ENCODE results near the gene KDM4C. TPM values are rescaled to one million over a fixed set of nuclear protein-coding genes. Genes with fewer than 3 reads are reported as not detected.
"Not testable (repeated sequence)": the region's sequence is repeated elsewhere in the genome, so short reads cannot be mapped to it uniquely, and the experiment has no call there.

KDM4C gene
- polyA plus RNA-seq, 1 donor (not counting 4 experiments of a cell fraction or from before 2014, with no cell fraction given) = 17.2 TPM

DNA sequence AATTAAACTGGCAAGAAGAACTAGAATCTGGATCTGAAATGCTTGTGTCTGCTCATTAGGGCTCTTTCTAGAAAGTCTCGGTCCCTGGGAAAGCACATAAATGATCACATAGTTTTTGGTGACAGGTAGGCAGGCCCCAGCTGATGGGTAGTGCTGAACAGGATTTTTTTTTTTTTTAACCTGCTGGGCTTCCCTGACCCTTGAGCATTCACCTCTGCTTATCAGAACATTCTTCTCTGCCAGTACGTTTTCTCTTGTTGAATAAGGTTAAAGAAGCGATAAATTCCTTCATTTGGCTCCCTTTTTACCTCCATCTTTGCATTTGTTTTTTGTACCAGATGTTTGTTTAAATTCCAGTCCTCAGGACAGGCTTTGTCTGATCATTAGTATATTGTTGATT lies 8.8 kb downstream of the KDM4C start:
- H3K4me2 ChIP-seq (ENCODE audit: control insufficient read depth, extremely low read depth, insufficient read depth, low read depth, low read length) = no peak overlapping the region
- peaks cover 9% of the 10 kb centered on the region for H3K4me1 ChIP-seq (ENCODE audit: control insufficient read depth, extremely low read depth, insufficient read depth, low read length)
- no peaks in the 10 kb centered on the region for H4K20me1 ChIP-seq (ENCODE audit: control insufficient read depth, extremely low read depth, insufficient read depth, low read length)
- no peak overlapping the region for H3K4me3 ChIP-seq (ENCODE audit: control insufficient read depth in 2 of 3, extremely low read depth in 1 of 3, insufficient read depth in 2 of 3, low read depth in 1 of 3, low read length in 3 of 3)
- H3K9ac ChIP-seq (ENCODE audit: control insufficient read depth, extremely low read depth, insufficient read depth, low read length) = no peak overlapping the region
- H3K79me2 ChIP-seq (ENCODE audit: control insufficient read depth, insufficient read depth, low read length) = peaks cover 80% of the 10 kb centered on the region
- FAIRE-seq (no peak), DNase-seq (ENCODE audit: low read depth, low spot score) (no peak)
- no peak for TF ChIP-seq EZH2 (IDR thresholded peaks at IDR 0.05; ENCODE audit: low read length)
- TF ChIP-seq, protein P1, sequence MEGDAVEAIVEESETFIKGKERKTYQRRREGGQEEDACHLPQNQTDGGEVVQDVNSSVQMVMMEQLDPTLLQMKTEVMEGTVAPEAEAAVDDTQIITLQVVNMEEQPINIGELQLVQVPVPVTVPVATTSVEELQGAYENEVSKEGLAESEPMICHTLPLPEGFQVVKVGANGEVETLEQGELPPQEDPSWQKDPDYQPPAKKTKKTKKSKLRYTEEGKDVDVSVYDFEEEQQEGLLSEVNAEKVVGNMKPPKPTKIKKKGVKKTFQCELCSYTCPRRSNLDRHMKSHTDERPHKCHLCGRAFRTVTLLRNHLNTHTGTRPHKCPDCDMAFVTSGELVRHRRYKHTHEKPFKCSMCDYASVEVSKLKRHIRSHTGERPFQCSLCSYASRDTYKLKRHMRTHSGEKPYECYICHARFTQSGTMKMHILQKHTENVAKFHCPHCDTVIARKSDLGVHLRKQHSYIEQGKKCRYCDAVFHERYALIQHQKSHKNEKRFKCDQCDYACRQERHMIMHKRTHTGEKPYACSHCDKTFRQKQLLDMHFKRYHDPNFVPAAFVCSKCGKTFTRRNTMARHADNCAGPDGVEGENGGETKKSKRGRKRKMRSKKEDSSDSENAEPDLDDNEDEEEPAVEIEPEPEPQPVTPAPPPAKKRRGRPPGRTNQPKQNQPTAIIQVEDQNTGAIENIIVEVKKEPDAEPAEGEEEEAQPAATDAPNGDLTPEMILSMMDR (optimal IDR thresholded peaks at IDR 0.05 in 1 of 3, IDR thresholded peaks at IDR 0.05 in 1 of 3, conservative IDR thresholded peaks at IDR 0.05 in 1 of 3; ENCODE audit: extremely low read depth in 1 of 3, insufficient read depth in 2 of 3, low read length in 3 of 3) = no peak
- H2AFZ ChIP-seq (ENCODE audit: control insufficient read depth, low read length) = no peak overlapping the region
- dilution Hi-C loops (cut with MboI; ENCODE audit: extremely low pct_ligation_motif_present, low sequenced_read_pairs) = no loop called here
- H3K9me1 ChIP-seq (ENCODE audit: control insufficient read depth, extremely low read depth, insufficient read depth, low read length) = no peaks in the 10 kb centered on the region
- H3K9me3 ChIP-seq (ENCODE audit: control insufficient read depth, low read depth, low read length) = no peaks in the 10 kb centered on the region
- H3K27ac ChIP-seq (ENCODE audit: control insufficient read depth, insufficient read depth, low read length) = no peak overlapping the region
- no peaks in the 10 kb centered on the region for H3K27me3 ChIP-seq (ENCODE audit: control insufficient read depth, extremely low read depth, insufficient read depth, low read length)
- H3K36me3 ChIP-seq (ENCODE audit: control insufficient read depth in 2 of 2, extremely low read depth in 1 of 2, insufficient read depth in 2 of 2, low read length in 2 of 2) = no peaks in the 10 kb centered on the region

DNA sequence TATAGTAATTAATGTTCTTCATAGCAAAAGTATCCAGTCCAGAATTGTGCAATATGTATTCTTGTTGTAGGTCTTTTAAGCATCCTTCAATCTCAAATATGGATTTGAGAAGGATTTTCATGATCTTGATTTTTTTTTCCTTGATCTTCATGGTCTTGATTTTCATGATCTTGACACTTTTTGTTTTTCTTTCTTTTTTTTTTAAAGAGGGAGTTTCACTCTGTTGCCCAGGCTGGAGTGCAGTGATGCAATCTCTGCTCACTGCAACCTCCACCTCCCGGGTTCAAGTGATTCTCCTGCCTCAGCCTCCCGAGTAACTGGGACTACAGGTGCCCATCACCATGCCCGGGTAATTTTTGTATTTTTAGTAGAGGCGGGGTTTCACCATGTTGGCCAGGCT lies 10.8 kb downstream of the KDM4C start:
- H3K9ac ChIP-seq (ENCODE audit: control insufficient read depth, extremely low read depth, insufficient read depth, low read length); FAIRE-seq; H3K36me3 ChIP-seq (ENCODE audit: control insufficient read depth in 2 of 2, extremely low read depth in 1 of 2, insufficient read depth in 2 of 2, low read length in 2 of 2); H2AFZ ChIP-seq (ENCODE audit: control insufficient read depth, low read length); H3K4me1 ChIP-seq (ENCODE audit: control insufficient read depth, extremely low read depth, insufficient read depth, low read length); H3K9me1 ChIP-seq (ENCODE audit: control insufficient read depth, extremely low read depth, insufficient read depth, low read length); H3K4me2 ChIP-seq (ENCODE audit: control insufficient read depth, extremely low read depth, insufficient read depth, low read depth, low read length); H3K27ac ChIP-seq (ENCODE audit: control insufficient read depth, insufficient read depth, low read length); DNase-seq (ENCODE audit: low read depth, low spot score); H3K27me3 ChIP-seq (ENCODE audit: control insufficient read depth, extremely low read depth, insufficient read depth, low read length); dilution Hi-C loops (cut with MboI; ENCODE audit: extremely low pct_ligation_motif_present, low sequenced_read_pairs); H3K9me3 ChIP-seq (ENCODE audit: control insufficient read depth, low read depth, low read length); H3K4me3 ChIP-seq (ENCODE audit: control insufficient read depth in 2 of 3, extremely low read depth in 1 of 3, insufficient read depth in 2 of 3, low read depth in 1 of 3, low read length in 3 of 3); H4K20me1 ChIP-seq (ENCODE audit: control insufficient read depth, extremely low read depth, insufficient read depth, low read length): not testable (repeated sequence)
- H3K79me2 ChIP-seq (ENCODE audit: control insufficient read depth, insufficient read depth, low read length) = peaks cover 76% of the 10 kb centered on the region

DNA sequence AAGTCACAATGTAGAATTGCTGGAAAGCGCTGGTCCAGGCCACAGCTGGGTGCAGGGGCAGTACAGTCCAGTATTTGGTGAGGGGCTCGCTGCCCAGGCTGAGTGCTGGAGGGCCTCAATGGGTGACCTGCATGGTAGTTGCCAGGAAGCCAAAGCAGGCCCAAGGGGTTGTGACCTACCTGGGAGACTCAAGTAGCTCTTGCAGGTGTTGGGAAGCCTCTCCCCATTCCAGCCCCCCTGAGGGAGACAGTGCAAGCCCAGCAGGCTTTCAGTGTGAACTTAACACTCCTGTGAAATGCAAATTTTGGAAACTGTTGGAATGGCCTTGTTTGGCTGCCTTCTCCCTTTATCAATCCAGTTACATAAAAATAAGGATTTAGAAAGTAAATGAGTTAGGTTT lies 13.9 kb downstream of the KDM4C start:
- dilution Hi-C loops (cut with MboI; ENCODE audit: extremely low pct_ligation_motif_present, low sequenced_read_pairs) = no loop called here
- Histone ChIP-seq H3K27me3 (ENCODE audit: control insufficient read depth, extremely low read depth, insufficient read depth, low read length) (no peaks in the 10 kb centered on the region), H3K79me2 (ENCODE audit: control insufficient read depth, insufficient read depth, low read length) (peaks cover 68% of the 10 kb centered on the region), H4K20me1 (ENCODE audit: control insufficient read depth, extremely low read depth, insufficient read depth, low read length) (no peaks in the 10 kb centered on the region), H3K4me2 (ENCODE audit: control insufficient read depth, extremely low read depth, insufficient read depth, low read depth, low read length) (no peak overlapping the region), H3K4me3 (ENCODE audit: control insufficient read depth in 2 of 3, extremely low read depth in 1 of 3, insufficient read depth in 2 of 3, low read depth in 1 of 3, low read length in 3 of 3) (no peak overlapping the region), H3K4me1 (ENCODE audit: control insufficient read depth, extremely low read depth, insufficient read depth, low read length) (peaks cover 3% of the 10 kb centered on the region), H2AFZ (ENCODE audit: control insufficient read depth, low read length) (no peak overlapping the region), H3K9me3 (ENCODE audit: control insufficient read depth, low read depth, low read length) (no peaks in the 10 kb centered on the region), H3K9me1 (ENCODE audit: control insufficient read depth, extremely low read depth, insufficient read depth, low read length) (no peaks in the 10 kb centered on the region), H3K27ac (ENCODE audit: control insufficient read depth, insufficient read depth, low read length) (no peak overlapping the region), H3K36me3 (ENCODE audit: control insufficient read depth in 2 of 2, extremely low read depth in 1 of 2, insufficient read depth in 2 of 2, low read length in 2 of 2) (no peaks in the 10 kb centered on the region), H3K9ac (ENCODE audit: control insufficient read depth, extremely low read depth, insufficient read depth, low read length) (no peak overlapping the region)
- FAIRE-seq (no peak), DNase-seq (ENCODE audit: low read depth, low spot score) (no peak)
- TF ChIP-seq EZH2 (IDR thresholded peaks at IDR 0.05; ENCODE audit: low read length) = no peak
- TF ChIP-seq, protein P1 (optimal IDR thresholded peaks at IDR 0.05 in 1 of 3, IDR thresholded peaks at IDR 0.05 in 1 of 3, conservative IDR thresholded peaks at IDR 0.05 in 1 of 3; ENCODE audit: extremely low read depth in 1 of 3, insufficient read depth in 2 of 3, low read length in 3 of 3) = no peak
